ENCODE results near the gene SGSH.

Gene SGSH

DNA sequence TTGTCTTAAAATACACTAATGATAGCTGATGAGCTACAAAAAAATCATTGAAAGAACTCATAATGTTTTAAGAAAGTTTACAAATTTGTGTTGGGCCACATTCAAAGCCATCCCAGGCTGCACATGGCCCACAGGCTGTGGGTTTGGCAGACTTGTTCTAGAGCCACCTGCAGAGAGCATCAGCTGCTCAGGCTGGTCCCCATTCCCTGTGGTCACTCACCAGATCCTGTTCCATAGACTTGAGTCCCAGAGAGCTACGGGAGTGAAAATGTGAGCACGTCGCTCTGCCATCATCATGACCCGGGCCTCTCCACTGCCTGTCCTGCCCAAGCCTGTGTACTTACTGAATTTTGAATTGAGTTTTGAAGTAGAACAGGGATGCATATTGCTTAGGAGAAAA is 7.0 kb upstream of the SGSH start:
- no peak for DNase-seq (ENCODE audit: low spot score)

DNA sequence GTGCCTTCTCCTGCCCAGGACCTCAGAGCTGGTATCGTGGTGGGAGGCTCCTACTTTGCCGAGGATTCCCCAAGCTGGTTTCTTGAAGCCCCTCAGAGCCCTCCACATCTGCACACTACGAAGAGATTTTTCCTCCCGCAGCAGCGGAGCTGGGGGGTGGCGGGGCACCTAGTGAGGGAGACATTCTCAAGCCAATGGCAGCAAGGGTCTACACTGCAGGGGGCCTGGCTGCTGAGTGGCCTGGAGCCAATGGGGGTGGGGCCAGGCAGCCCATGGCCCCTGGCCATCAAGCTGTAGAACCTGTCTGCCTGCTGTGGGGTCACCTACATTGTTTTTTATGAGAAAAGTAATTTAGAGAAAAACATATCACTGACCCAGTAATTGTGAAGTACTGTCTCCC is 5.1 kb upstream of the SGSH start:
- no peak for DNase-seq (ENCODE audit: low spot score)

GRCh38 chr17:80224683-80225082 is 4.5 kb upstream of the SGSH start:
- no peak for DNase-seq (ENCODE audit: low spot score)

DNA sequence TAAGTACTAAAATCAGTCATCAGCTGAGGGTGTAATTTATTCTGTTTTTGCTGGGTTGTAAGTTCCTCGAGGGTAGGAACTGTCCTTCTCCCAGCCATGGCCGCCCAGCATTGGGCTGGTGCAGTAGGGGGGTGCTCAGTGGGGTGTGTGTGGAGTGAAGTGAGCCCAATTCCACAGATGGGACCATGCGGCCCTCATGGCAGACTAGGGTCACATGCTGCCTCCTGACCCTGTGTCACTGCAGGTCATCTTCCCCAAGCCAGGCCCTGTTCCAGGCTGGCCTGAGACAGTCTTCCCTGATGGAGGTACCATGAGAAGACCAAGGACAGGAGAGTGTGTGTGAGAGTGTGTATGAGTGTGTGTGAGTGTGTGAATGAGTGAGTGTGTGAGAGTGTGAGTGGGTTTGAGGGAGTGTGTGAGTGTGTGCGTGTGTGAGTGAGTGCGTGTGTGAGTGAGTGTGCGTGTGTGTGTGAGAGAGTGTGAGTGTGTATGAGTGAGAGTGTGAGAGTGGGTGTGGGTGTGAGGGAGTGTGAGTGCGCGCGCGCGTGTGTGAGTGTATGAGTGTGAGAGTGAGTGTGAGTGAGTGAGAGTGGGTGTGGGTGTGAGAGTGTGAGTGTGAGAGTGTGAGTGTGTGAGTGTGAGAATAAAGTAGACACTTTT is 3.8 kb upstream of the SGSH start:
- no peak for DNase-seq (ENCODE audit: low spot score)

GRCh38 chr17:80223142-80223815 is 3.1 kb upstream of the SGSH start:
- DNase-seq (ENCODE audit: low spot score), result no peak

DNA sequence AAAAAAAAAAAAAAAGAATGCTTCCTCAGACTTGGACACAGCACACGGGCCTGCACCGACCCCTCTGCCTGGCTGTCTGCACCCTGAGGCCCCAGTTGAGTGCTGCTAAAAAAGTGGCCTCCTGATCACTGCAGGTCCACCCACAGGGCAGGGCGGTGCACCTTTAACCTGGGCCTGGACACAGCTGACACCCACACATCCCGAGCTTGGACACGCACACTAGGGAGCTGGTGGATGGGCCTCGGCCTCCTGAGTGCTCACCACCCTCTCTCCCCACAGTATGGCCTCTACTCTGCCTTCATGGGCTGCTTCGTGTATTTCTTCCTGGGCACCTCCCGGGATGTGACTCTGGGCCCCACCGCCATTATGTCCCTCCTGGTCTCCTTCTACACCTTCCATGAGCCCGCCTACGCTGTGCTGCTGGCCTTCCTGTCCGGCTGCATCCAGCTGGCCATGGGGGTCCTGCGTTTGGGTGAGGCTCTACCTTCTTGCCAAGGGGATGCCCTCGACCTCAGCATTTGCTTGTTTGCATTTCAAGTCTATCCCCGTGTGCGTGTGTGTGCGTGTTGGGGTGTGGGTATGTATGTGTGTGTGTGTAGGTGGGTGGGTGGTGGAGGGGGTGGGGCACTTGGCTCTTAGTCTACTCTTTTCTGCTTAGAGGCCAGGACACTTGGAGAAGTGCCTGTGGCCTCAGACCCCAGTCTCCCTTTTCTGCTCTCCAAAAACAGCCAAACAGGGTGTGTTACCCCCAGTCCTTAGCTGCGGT is 2.4 kb upstream of the SGSH start:
- DNase-seq (ENCODE audit: low spot score), result no peak

GRCh38 chr17:80221351-80222105 is 1.4 kb upstream of the SGSH start:
- DNase-seq (ENCODE audit: low spot score), result no peak

DNA sequence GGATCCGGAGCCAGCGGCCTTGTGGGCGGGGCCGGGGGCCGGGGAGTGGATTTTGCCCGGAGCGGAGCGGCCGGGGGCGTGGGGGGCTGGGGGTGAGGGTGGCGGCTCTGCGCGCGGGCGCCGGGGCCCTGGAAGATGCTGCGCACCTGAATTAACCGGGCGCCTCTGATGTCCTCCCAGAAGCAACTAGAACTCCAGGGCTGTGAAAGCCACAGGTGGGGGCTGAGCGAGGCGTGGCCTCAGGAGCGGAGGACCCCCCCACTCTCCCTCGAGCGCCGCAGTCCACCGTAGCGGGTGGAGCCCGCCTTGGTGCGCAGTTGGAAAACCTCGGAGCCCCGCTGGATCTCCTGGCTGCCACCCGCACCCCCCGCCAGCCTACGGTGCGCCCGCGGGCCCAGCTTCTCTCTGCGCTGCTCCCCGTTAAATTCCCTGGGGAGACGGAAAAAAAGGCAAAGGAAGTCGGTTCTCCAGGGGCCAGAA is 643 bp upstream of the SGSH start:
- DNase-seq (ENCODE audit: low spot score), result no peak

GRCh38 chr17:80219763-80220053 is 425 bp downstream of the SGSH start:
- peak; percentile 45 for DNase-seq (ENCODE audit: low spot score)

GRCh38 chr17:80219013-80219762 is 945 bp downstream of the SGSH start:
- peak; percentile 83 for DNase-seq (ENCODE audit: low spot score)

DNA sequence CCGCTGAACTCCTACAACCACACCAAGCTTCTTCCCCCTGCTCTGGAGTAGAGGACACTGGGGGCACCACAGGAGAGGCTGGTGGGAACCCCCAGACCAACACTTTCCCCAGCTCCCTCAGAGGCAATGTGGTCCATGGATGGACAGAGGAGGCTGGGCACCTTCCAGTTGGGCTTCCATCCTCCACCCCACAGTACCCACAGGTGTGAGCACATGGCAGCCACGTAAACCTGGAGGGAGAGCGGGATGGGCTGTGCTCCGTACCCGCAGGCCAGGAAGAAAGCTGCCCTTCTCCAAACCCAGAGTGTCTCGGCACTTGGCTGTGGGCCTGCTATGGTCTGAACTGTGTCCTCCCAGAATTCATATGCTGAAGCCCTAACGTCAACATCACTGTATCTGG is 1.7 kb downstream of the SGSH start:
- no peak for DNase-seq (ENCODE audit: low spot score)

DNA sequence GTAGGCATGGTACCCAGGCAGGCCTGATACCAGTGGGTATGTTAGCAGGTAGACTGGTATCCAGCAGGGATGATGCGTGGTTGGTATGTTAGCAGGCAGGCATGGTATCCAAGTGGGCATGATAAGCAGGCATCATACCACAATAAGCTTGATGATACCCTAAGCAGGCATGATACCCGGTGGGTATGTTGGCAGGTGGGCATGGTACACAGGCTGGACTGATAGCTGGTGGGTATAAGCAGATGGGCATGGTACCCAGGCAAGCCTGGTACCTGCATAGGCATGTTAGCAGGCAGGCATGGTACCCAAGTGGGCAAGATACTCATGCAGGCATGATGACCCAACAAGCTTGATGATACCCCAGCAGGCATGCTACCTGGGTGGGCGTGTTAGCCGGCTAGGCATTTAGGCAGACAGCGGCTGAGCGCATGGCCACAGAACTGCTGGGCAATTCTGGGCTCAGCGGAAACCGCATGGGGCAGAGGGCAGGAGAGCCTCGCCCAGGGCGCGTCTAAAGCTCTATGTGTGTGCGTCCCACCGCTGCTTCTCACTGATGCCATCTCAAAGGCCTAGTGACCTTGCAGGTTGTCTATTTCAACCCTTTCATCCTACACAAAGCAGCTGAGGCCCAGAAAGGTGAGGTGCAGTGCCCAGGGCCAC is 2.3 kb downstream of the SGSH start:
- no peak for DNase-seq (ENCODE audit: low spot score)

DNA sequence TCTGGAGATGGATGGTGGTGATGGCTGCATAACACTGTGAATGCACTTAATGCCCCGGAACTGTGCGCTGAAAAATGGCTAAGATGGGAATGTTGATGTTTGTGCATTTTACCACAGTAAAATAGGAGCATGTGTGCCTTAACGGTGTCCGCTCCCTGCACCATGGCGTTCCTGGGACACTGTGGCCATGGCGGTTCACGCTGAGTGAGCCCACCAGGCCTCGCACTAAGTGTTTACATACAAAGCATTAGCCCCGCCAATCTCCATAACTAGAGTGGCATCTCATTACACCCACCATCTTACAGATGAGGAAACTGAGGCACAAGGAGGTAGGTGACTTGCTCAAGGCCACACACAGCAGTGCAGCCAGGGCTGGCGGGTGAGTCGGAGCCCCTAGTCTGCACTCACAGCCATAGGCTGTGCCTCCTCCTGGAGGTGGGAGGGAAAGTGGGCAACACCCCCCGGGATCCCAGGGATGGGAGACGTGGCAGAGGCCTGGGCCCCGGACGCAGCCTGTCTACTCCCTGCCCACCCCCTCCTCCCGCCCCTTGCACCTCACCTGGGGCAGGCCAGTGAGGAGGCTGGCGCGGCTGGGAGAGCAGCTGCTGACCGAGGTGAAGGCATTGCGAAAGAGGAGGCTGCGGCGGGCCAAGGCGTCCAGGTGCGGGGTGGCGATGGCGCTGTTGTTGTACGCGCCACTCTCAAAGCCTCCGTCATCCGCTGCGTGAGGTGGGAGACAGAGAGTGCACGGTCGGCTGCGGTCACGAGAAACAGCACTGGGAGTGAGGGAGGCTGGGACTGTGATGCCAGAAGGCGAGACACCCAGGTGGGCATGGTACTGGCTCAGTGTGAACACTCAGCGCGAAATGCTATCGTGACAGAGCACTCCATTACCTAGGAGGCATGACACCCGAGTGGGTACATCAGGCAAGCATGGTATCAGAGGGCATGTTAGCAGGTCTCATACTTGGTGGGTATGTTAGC is 3.4 kb downstream of the SGSH start:
- DNase-seq (ENCODE audit: low spot score), result no peak

DNA sequence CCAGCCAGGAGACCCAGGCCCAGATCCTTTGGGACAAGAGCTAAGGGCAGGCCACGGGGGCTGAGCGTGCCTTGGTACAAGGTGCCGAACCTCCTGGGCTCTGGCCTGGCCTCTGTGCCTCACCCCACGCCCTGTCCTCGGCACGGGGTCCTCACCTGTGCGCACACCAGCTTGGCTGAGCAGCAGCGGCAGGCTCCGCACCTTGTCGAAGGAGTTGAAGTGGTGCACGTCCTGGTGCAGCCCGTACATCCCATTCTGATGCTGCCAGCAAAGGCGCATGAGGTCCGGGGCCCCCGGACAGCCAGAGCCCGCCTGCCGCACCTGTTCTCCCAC is 5.3 kb downstream of the SGSH start:
- no peak for DNase-seq (ENCODE audit: low spot score)

GRCh38 chr17:80214012-80214877 is 5.9 kb downstream of the SGSH start:
- DNase-seq (ENCODE audit: low spot score), result no peak

DNA sequence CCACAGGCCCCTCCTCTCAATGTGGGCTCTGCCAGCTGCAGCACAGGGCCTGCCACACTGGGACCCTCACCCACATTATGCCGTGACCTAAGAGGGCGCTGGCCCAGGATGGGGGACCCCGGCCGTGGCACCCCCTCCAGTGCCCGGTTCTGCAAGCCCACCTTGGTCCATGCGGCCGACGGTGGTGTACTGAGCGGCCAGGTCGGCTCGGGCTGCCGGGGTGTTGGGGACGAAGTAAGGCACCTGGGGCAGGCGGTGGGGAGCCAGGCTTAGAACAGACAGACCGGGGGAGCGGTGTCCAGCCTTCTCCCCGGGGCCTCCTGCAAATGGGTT is 6.5 kb downstream of the SGSH start:
- DNase-seq (ENCODE audit: low spot score), result no peak

DNA sequence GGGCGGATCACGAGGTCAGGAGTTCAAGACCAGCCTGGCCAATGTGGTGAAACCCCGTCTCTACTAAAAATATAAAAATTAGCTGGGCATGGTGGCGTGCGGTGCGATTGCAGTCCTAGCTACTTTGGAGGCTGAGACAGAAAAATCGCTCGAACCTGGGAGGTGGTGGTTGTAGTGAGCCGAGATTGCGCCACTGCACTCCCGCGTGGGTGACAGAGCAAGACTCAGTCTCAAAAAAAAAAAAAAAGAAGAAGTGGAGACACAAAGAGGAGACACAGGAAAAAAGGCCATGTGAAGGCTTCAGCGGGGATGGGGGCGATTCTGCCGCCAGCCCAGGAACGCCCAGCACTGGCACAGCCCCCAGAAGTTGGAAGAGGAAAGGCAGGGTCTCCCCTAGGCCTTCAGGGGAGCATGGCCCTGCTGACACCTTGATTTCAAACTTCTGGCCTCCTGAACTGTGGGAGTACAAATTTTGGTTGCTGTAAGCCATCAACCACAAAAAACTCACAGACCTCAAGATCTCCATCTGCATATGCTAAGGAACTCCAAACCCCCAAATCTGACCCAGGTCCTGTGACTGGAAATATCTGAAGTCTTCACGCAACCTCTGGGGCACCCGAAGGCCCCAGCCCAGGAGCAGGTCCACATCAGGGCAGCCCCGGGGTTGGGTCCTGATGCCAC is 7.0 kb downstream of the SGSH start:
- DNase-seq (ENCODE audit: low spot score), result no peak

- DNase-seq (ENCODE audit: low spot score), result no peak
Observed at GRCh38 chr17:80212511-80212910, 7.6 kb downstream of the SGSH start.

Data from SK-N-DZ (cell line).